GM18519 (cell line): ENCODE measurements around the gene STXBP2.

ENCODE experiments used
- ATAC-seq: cut with Tn5 transposase; IDR thresholded peaks from one replicate; pipeline ENCODE4 v1.9.1; 2021; ENCODE audit warnings: mild to moderate bottlenecking, moderate library complexity; ENCODE audit not compliant: unreplicated experiment, low FRiP score

STXBP2 gene

GRCh38 chr19:7647156-7647555, 10.2 kb downstream of the STXBP2 start:
- ATAC-seq, result no peak

GRCh38 chr19:7648265-7649014, 11.5 kb downstream of the STXBP2 start:
- ATAC-seq, result no peak

GRCh38 chr19:7650148-7650547, 13.2 kb downstream of the STXBP2 start:
- ATAC-seq, result no peak

- no peak for ATAC-seq
Measured at GRCh38 chr19:7652061-7652641, 15.2 kb downstream of the STXBP2 start.

GRCh38 chr19:7654401-7654800, 17.5 kb downstream of the STXBP2 start:
- ATAC-seq, result no peak

- ATAC-seq, result no peak
Measured at GRCh38 chr19:7655581-7655980, 18.7 kb downstream of the STXBP2 start.

GRCh38 chr19:7657131-7657751, 20.3 kb downstream of the STXBP2 start:
- no peak for ATAC-seq

GRCh38 chr19:7658219-7658686, 21.3 kb downstream of the STXBP2 start:
- peak; percentile 67 for ATAC-seq

- no peak for ATAC-seq
Measured at GRCh38 chr19:7661744-7662538, 25.0 kb downstream of the STXBP2 start.

- no peak for ATAC-seq
Measured at GRCh38 chr19:7662657-7663056, 25.7 kb downstream of the STXBP2 start.

- no peak for ATAC-seq
Measured at GRCh38 chr19:7663706-7664105, 26.8 kb downstream of the STXBP2 start.

GRCh38 chr19:7665076-7665475, 28.2 kb downstream of the STXBP2 start:
- ATAC-seq, result no peak

- no peak for ATAC-seq
Measured at GRCh38 chr19:7668842-7669241, 31.9 kb downstream of the STXBP2 start, which contains the start of gene RETN. RETN (plus strand) TSS chr19:7669049; CDS start chr19:7669327, 278 bp downstream.

- no peak for ATAC-seq
Measured at GRCh38 chr19:7669641-7670040, 32.7 kb downstream of the STXBP2 start.

GRCh38 chr19:7670150-7670783, 33.4 kb downstream of the STXBP2 start:
- no peak for ATAC-seq

GRCh38 chr19:7670790-7671189, 33.9 kb downstream of the STXBP2 start:
- ATAC-seq, result no peak

- ATAC-seq, result no peak
Measured at GRCh38 chr19:7672522-7672921, 35.6 kb downstream of the STXBP2 start.

GRCh38 chr19:7674010-7675005, 37.4 kb downstream of the STXBP2 start:
- no peak for ATAC-seq

GRCh38 chr19:7676376-7676775, 39.5 kb downstream of the STXBP2 start:
- ATAC-seq, result no peak
